ENCODE measurements around the gene ATP6V0D1.

- TF ChIP-seq, protein P1, sequence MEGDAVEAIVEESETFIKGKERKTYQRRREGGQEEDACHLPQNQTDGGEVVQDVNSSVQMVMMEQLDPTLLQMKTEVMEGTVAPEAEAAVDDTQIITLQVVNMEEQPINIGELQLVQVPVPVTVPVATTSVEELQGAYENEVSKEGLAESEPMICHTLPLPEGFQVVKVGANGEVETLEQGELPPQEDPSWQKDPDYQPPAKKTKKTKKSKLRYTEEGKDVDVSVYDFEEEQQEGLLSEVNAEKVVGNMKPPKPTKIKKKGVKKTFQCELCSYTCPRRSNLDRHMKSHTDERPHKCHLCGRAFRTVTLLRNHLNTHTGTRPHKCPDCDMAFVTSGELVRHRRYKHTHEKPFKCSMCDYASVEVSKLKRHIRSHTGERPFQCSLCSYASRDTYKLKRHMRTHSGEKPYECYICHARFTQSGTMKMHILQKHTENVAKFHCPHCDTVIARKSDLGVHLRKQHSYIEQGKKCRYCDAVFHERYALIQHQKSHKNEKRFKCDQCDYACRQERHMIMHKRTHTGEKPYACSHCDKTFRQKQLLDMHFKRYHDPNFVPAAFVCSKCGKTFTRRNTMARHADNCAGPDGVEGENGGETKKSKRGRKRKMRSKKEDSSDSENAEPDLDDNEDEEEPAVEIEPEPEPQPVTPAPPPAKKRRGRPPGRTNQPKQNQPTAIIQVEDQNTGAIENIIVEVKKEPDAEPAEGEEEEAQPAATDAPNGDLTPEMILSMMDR (IDR thresholded peaks at IDR 0.05) = no peak
- no peak for TF ChIP-seq EZH2 (IDR thresholded peaks at IDR 0.05; ENCODE audit: borderline replicate concordance, insufficient read depth, low read depth, low read length, poor library complexity, severe bottlenecking)
Measured at GRCh38 chr16:67468731-67469130, 12.2 kb downstream of the ATP6V0D1 start.
